HG03175 (cell line): ENCODE data around the gene BBX.

Experiments
- ATAC-seq: cut with Tn5 transposase; IDR thresholded peaks from one replicate; pipeline ENCODE4 v1.9.1; 2021; ENCODE audit warnings: mild to moderate bottlenecking, moderate library complexity; ENCODE audit not compliant: unreplicated experiment

BBX gene

DNA sequence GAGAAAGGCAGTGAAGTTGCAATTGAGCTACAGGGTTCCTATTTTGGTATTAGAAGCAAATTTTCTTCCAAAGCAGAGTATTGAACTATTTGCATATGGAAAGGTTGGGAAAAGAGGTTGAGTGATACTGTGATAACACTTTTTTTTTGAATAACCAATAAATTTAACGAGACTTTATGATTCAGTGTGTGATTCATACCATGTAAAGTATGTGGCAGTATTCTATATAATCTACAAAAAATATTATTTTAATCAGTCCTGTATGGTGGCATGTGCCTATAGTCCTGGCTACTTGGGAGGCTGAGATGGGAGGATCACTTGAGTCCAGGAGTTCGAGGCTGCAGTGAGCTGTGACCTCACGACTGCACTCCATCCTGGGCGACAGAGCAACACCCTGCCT is 206.9 kb downstream of the BBX start:
- ATAC-seq = no peak

DNA sequence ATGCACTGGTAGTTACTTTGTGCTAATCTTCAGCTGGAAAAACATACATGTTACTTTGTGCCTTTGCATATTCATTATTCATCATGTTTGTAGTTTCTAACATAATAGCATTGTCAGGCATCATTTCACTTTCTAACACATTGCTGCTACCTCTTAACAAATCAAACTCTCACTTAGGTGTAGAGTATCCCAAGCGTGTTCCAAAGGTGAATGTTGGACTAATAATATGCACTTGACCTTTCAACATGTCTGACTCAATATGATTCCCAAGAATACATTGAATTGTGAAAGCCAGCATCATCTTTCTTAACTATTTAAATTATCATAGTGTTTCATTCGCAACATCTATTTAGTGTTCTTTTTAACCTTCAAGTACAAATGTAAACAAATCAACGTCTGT is 211.6 kb downstream of the BBX start:
- no peak for ATAC-seq

DNA sequence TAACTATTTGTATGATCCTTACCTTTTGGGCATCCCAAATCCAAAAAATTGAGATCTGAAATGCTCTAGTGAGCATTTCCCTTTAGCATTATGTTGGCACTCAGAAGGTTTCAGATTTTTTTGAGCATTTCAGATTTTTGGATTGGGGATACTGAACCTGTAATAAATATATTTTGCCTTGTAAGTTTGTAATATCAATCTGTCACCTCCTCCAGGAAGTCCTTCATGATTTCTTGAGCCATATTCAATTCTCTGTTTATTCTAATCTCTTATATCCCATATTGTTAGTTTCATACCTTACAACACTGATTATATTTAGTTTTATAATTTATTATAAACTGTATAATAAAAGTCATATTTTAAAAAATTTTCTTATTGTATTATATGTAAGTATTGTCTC is 215.2 kb downstream of the BBX start:
- no peak for ATAC-seq

DNA sequence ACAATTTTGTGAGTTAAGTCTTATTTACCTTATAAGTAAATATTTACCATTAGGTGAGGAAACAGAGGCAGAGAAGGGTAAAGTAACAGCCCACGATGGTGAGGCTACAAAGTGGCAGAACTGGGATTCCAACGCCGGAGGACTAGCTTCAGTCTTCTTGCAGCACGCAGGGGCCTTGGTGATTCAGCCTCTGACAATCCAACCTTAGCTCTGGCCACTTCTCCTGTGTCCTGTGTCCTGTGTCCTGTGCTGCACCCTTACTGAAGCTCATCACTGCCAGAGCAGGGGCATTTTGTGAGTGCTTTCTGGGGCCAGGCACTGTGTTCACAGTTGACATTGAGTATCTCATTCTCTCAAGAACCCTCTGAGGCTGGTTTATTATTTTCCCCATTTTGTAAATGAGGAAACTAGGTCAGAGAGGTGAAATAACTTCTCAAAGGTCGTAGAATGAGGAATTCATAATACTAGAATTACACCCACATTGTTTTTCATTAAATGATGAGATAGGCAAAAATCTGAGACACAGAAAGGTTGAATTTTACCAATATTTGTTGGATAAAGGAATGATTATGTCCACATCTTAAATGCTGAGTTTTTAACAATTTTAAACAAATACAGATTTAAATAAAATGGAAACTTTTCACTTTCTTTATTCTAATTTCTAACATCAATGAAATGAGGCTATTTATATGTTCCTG is 215.9 kb downstream of the BBX start:
- no peak for ATAC-seq

DNA sequence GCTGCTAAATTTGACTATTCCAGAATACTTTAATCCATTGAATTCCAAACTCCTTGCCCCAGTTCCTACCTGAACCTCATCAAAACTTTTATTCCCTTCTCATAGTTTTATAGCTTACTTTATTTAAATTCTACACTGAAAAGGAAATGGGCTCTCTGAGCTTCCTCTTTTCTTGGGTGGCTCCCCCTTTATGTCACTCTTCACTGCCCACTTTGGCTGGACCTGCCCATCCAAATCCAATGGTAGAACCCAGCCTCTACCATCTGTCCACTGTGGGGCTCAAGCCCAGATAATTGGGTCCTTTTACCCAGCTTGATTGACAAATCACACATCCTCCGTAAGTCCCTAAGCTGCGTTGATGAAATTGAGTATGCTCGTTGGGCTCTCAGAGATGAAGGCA is 216.5 kb downstream of the BBX start:
- no peak for ATAC-seq

DNA sequence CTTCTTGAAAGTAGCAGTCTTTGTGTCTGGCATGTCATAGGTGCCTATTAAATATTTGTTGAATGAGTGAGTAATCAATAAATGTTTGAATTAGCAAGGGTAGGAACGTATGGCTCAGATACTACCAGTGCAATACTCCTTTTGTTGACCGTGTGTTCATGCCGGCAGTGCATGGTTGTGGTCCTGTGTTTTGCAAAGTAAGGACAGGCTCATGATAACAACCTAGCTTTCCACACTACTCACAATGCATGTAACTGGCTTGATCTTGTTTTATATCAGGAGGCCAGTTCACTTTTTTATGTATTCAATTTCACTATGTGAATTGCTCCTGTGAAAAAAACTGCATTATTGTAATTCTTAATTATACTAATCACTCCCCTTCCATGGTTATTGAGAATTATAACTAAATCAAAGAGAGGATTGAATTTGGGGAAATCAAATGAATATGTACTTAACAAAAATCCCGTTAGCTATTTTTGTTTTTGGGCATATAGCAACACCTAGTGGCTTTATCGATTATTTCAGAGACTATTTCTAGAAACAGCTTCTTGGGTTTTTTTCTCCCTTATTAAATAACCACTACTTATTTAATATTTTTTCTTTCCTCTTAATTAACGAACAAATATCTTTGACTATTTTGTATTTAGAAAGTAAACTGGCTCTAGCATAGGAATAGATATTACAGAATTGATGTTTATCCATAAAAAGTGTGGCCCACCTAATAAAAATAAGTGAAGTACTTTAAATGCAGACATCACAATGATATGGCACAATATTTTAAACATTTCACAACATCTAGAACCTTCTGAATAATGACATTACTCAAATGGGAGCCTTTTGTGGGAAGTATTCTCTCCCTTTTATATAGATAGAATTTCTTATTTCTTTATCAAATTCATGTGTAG is 218.5 kb downstream of the BBX start:
- ATAC-seq = no peak

DNA sequence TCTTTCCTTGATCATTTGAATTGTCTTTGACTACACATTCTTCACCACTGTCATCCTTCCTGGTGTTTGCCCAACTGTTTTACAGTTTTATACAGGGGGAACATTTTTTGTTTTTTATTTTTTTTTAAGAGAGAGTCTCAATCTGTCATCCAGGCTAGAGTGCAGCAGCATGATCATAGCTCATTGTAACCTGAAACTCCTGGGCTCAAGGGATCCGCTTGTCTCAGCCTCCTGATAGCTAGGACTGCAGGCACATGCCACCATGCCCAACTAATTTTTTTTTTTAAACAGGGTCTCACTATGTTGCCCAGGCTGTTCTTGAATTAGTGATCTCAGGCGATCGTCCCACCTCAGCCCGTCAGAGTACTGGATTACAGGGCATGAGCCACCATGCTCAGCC is 222.6 kb downstream of the BBX start:
- ATAC-seq = no peak

DNA sequence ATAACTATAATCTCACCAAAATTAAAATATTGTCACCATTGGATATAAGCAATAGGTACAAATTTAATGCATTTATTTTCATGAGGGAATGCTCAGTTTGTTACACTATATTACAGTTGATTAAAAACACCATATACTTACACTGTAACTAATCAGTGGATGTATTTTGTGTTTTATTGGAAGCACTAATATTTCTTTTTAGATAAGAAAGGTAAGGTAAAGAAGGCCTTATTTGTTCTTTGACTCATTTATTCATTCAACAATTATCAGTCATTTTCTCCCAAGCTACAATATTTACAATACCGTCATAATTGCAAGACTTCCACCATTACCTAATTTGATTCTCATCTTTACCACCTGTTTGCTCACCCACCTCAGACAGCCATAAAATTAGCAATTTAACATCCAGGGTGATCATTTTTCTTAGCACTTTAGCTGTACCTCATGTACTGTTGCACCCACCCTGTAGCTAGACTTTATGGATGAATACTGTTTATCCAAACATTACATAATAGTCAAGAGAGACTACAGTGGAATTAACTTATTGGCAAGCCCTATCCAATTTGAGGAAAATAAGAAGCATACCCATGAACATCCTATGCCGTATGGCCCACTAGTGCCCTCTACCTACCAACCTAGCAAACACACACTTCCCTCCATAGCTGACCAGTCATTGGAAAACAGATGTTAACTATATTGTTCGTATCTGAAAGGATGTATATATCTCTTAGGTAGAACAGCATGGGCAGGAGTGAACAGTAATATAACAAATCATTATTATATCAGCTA is 229.6 kb downstream of the BBX start:
- no peak for ATAC-seq

DNA sequence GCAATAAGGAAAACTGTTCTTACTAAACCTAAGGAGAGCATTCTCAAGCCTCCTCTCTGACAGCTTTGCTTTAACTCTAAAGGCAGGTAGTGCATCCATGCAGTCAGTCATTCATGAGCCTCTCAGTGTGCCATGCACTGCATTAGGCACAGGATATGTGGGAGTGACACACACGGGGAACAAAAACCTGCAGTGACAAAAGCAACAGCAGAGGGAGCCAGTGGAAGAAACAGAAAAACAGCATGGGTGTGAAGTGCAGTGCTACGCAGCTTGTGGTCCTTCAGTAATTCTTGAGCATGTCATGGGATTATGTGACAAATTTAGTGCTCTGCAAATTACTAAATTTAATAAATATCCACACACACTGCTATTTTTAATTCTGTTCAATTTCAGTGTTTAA is 230.7 kb downstream of the BBX start:
- no peak for ATAC-seq

DNA sequence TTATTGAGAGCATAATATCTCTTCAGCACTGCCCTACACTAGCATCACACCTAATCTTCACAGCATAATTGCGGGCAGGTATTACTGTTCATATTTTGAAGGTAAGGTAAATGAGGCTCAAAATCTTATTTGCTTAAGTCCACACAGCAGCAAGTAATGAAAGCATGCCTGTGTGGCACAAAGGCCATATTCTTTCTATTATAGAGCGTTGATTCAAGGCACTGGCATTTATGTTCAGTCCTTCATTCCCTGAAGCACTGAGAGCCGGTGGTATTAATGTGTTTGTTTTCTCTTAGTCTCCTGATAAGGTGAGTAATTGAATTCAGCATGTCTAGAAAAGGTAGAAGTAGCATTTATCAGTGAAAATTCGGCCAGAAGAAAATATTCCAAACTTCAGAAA is 231.2 kb downstream of the BBX start:
- no peak for ATAC-seq

DNA sequence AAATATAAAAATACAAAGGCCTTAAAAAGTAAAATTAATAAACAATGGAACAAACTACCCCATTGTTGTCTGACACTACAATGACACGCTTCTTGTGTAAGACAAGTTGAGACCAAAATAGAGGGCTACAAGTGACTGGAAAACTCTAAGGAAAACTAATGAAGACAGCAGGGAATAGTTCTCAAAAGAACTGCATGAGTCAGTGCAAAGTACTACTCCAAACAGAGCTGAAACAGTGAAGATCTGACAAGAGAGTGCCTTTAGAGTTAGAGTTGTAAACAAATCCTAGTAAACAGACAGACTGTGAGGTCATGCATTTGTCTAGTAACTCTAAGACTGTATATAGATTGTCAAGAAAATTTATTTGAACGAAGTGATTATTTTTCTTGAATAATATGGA is 233.9 kb downstream of the BBX start:
- no peak for ATAC-seq

DNA sequence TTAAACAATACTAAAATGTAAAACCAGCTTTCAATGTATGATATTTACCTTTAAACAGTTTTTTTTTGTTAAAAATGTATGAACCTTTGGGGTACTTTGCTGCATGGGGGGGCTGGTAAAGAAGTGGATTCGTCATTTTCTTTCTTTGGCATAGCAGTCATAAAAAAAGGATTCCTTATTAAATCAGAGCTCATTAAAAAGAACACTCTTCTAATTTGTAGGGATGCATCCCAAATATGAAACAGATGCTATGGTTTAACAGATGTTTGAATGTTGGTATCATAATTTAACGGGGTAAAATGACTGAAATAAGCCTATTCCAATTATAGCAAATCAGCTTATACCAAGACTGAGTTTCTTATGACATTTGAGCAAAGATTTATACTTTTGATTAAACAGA is 234.4 kb downstream of the BBX start:
- no peak for ATAC-seq

DNA sequence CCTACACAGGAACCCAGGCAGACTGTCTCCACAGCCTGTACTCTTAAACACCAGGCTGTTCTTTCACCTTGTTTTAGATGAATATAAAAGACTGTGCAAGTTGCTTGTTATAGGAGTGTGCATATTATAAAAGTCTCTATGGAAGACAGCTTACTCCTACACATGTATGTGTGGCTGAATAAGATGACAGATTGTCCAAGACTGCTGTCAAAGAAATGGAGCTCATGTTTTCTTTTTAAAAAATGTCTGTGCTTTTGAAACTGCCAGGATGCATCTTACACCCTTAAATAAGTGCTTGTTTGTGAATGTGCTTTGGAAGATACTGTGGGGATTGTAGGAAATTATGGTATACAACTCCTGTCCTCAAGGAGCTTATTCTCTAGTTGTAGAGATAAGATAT is 237.4 kb downstream of the BBX start:
- ATAC-seq = no peak

DNA sequence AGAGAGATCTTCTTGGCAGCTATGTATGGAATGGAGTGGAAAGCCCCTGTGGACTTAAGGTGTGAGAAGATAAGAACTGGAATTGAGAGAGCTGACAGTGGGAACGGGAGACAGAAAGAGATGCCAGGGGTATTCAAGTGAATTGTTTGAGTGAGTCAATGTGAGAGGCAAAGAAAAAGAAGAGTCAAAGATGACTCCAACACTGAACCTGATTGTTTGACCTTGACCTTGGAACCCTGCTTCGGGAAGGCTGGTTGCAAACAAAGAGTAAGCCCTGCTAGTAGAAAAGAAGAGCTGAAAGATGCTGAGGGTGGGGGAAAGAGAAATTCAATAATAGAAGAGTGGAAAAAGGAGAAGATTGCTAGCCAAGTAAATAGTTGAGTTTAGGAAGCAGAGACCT is 238.6 kb downstream of the BBX start:
- ATAC-seq = no peak

DNA sequence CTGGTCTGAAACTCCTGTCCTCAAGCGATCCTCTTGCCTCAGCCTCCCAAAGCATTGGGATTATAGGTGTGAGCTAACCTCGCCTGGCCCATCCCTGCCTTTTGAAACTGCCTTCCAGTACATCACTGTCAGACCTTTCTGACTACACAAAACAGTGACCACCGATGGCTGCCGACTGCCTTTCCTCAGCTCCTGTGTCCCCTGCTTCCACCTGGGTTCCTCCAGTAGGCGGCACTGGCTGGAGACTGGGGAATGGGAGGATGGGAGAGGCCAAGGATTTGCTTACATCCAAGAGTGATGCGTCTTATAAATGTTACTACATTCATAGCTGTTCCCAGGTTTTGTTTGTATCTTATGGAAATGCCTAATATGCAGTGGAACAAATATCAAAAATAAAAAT is 242.8 kb downstream of the BBX start:
- no peak for ATAC-seq

DNA sequence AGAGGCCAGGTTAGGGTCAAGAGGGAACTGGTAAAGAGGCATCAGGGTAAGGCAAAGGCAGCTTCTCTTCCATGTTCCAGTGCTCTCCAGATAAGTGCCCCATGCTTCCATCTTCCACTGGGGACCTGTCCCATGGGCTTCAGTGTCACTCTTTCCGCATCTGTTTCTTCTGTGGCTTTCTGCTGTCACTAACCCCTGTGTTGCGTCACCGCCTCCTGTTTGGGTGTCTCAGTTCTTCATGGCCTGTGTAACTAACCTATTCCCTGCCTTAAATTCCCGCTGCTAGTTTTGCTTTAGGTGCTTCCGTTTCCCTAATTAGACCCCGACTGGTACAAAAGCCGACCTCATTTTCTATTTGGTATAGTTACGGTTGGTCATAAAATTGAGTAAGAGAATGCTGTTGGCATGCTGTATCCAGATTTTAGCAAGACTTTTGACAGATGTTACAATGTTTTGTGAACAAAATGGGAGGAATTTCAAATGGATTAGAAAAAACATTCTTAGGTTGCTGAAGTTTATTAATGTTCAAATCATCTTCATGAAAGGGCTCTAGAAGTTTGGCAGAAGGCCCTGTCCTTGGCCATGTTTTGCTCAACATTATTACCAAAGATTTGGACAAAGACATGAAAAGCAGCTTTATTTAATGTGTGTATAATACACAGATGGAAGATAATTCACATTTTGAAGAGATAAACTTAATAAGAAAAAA is 245.3 kb downstream of the BBX start:
- no peak for ATAC-seq

DNA sequence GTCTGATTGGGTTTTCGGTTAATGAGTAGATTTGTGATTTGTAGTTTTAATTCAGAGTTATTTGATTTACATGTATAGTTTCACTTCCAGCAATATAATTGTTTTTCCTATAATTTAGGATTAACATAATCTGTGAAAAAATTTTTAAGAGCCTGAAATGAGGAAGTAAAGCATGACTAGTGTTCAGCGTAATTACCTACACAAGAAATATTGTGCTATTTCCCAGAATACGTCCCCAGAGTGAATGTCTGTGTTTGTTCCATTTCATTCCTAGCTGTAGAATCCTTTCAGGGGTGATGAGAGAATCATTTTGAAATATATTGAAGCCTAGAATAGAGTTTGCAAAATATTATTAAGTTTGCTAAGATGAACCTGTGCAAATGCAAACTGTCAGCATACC is 247.1 kb downstream of the BBX start:
- ATAC-seq = no peak

DNA sequence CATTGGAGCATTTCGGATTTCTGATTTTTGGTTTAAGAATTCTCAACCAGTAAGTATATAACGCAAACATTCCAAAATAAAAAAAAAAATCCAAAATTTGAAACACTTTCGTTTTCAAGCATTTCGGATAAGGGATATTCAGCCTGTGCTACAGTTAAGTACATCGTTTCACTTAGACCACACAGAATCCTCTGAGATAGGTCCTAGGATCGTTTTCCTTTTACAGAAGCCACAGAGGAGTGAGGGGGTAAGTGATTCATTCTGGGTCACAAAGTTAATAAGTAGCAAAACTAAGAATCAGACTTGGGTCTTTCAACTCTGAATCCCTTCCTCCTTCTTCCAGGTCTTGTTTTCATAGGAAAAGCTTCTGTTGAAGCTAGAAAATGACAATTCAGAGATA is 249.3 kb downstream of the BBX start:
- no peak for ATAC-seq

DNA sequence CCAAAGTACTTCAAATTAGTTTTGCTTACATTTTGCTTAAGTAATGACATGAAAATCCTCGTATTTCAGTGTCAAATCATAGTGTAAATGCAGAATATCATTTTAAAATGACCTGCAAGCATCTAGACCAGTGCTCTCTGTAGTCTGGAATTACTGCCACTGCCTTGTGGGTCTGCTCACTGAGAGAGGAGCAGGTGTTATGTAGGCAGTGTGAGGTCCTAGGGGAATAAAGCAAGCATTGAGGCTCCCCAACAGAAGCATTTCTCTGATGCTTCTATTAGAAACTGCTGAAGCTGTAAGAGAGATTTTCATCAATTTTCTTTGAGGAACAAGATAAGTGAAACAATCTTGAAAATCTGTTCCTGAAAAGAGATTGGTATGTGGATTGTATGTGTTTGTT is 253.2 kb downstream of the BBX start:
- ATAC-seq = no peak

DNA sequence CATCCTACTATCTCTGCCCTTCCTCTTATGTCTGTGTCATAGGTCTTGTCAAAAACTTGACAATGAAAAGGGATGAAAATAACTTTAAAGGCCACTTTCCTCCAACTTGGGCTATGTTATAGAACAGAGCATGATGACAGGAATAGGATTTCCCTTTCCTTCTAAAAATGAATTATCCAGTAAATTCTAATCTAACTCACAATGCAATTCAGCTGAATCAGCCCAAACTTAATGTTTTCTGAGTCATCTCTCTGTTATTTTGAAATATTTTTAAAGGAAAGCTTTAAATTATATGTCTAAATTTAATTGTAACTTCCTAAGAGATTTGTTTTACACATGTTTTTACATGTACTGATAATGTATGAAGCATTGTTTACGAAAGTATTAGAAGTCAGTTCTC is 258.5 kb downstream of the BBX start:
- ATAC-seq = no peak

DNA sequence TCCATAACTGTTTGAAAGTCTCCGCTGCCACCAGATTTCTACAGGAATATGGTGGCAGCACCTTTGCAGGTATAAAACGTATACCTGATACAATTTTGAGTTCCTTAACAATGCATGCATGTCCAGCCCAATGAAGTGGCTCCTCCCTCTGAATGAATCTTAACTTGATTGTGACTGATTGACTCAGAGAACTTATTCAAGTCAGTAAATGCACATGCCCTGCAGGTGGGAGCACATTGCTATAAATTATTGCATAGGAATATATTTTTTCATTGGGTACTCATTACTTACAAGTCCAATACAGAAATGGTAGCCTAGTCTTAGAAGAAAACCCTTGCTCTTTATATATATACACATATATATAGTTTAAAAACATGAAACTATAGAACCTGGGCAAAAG is 259.3 kb downstream of the BBX start:
- no peak for ATAC-seq
